HPDE6-E6E7 (cell line): Measurements from ENCODE around the gene MTHFR.

Source experiments
- DNase-seq: peaks from one replicate; pipeline ENCODE4 v3.0.0; 2011; ENCODE audit warnings: missing footprints; ENCODE audit errors: extremely low spot score

The MTHFR gene

GRCh38 chr1:11782127-11782708 lies 23.5 kb downstream of the MTHFR start:
- no peak for DNase-seq

GRCh38 chr1:11781297-11781696 lies 24.5 kb downstream of the MTHFR start:
- DNase-seq: no peak

- DNase-seq: no peak
These were observed 25.2 kb downstream of the MTHFR start for GRCh38 chr1:11780380-11781147.

- no peak for DNase-seq
These were observed 25.9 kb downstream of the MTHFR start for GRCh38 chr1:11779715-11780379.

GRCh38 chr1:11778844-11779623 lies 26.7 kb downstream of the MTHFR start:
- DNase-seq: no peak

GRCh38 chr1:11778336-11778735 lies 27.4 kb downstream of the MTHFR start:
- no peak for DNase-seq

GRCh38 chr1:11777658-11778322 lies 28.0 kb downstream of the MTHFR start:
- DNase-seq: no peak

- no peak for DNase-seq
These were observed 31.0 kb downstream of the MTHFR start for GRCh38 chr1:11774753-11775152.

GRCh38 chr1:11772458-11772857 lies 33.3 kb downstream of the MTHFR start:
- DNase-seq: no peak

GRCh38 chr1:11771481-11772043 lies 34.2 kb downstream of the MTHFR start:
- no peak for DNase-seq

- no peak for DNase-seq
These were observed 35.8 kb downstream of the MTHFR start for GRCh38 chr1:11770011-11770410.

GRCh38 chr1:11769274-11769673 lies 36.5 kb downstream of the MTHFR start:
- DNase-seq: no peak

- no peak for DNase-seq
These were observed 36.9 kb downstream of the MTHFR start for GRCh38 chr1:11768821-11769220.

GRCh38 chr1:11767922-11768704 lies 37.7 kb downstream of the MTHFR start:
- DNase-seq: no peak

GRCh38 chr1:11766429-11766776 lies 39.4 kb downstream of the MTHFR start:
- no peak for DNase-seq

- no peak for DNase-seq
These were observed 39.9 kb downstream of the MTHFR start for GRCh38 chr1:11765661-11766428.

- no peak for DNase-seq
These were observed 41.2 kb downstream of the MTHFR start for GRCh38 chr1:11764519-11764918.

GRCh38 chr1:11764115-11764514 lies 41.6 kb downstream of the MTHFR start:
- no peak for DNase-seq

GRCh38 chr1:11761988-11762406 lies 43.8 kb downstream of the MTHFR start, which contains the start of gene C1orf167:
Gene C1orf167, plus strand, starts transcription at chr1:11762193. Its CDS starts 2,208 bp downstream, at chr1:11764401.
- no peak for DNase-seq

GRCh38 chr1:11761285-11761684 lies 44.5 kb downstream of the MTHFR start:
- no peak for DNase-seq
